WTC11 (cell line): ENCODE results near the gene AGMAT. TPM values are rescaled to one million over a fixed set of nuclear protein-coding genes. Genes with fewer than 3 reads are reported as not detected.
A peak's percentile ranks its signal among the peaks of the same experiment; 100 is the strongest.

Experiments
- ATAC-seq: fragments of 200-7000 bp; cut with Tn5 transposase; 2 replicates; pipeline ENCODE4 v1.10.0; 2021; ENCODE audit warnings: mild to moderate bottlenecking, moderate library complexity
- CTCF ChIA-PET: fragments of 300-600 bp; sonication (Branson Sonifier 250); formaldehyde crosslinking; loops from one replicate; lab custom pipeline; 2021; ENCODE audit warnings: antibody characterized with exemption; lab: Charles Lee
- POLR2A ChIA-PET: fragments of 350-600 bp; sonication (Branson Sonifier 250); formaldehyde crosslinking; loops from one replicate; lab custom pipeline; 2021; ENCODE audit warnings: antibody characterized with exemption; lab: Charles Lee
- DNase-seq: peaks from one replicate; pipeline ENCODE4 v3.0.0; 2021; ENCODE audit warnings: low spot score
- H3K27ac Mint-ChIP-seq: 2 replicates; pipeline ENCODE4 v1.8.0; 2021; ENCODE audit warnings: mixed read lengths
- H3K27me3 Mint-ChIP-seq: 2 replicates; pipeline ENCODE4 v1.8.0; 2021; ENCODE audit warnings: low read depth, mild to moderate bottlenecking, moderate library complexity, mixed read lengths
- H3K36me3 Mint-ChIP-seq: 2 replicates; pipeline ENCODE4 v1.8.0; 2021; ENCODE audit warnings: mixed read lengths
- H3K4me1 Mint-ChIP-seq: 2 replicates; pipeline ENCODE4 v1.8.0; 2022; ENCODE audit warnings: mixed read lengths
- H3K4me3 Mint-ChIP-seq: 2 replicates; pipeline ENCODE4 v1.8.0; 2021; ENCODE audit warnings: mild to moderate bottlenecking, moderate library complexity, mixed read lengths
- H3K9me3 Mint-ChIP-seq: 2 replicates; pipeline ENCODE4 v1.8.0; 2021; ENCODE audit warnings: mixed read lengths
- ATF6 ChIP-seq: sonication (generic); formaldehyde crosslinking; IDR thresholded peaks from 2 replicates; pipeline ENCODE4 v1.8.1; 2023; ENCODE audit warnings: mild to moderate bottlenecking, missing genetic modification reagents
- CBFB ChIP-seq: sonication (generic); formaldehyde crosslinking; IDR thresholded peaks from 2 replicates; pipeline ENCODE4 v1.8.1; 2022; ENCODE audit warnings: mild to moderate bottlenecking, low read depth, missing genetic modification reagents
- CDX4 ChIP-seq: fragments of 250-450 bp; sonication (Bioruptor Pico); IDR thresholded peaks from 2 replicates; pipeline ENCODE4 v1.9.0; 2021; ENCODE audit warnings: moderate library complexity, mild to moderate bottlenecking, inconsistent platforms, borderline replicate concordance
- CREB1 ChIP-seq: sonication (generic); formaldehyde crosslinking; IDR thresholded peaks from 2 replicates; pipeline ENCODE4 v1.8.0; 2023; ENCODE audit warnings: mild to moderate bottlenecking, missing genetic modification reagents
- CREM ChIP-seq: sonication (generic); formaldehyde crosslinking; IDR thresholded peaks from 2 replicates; pipeline ENCODE4 v1.8.1; 2022; ENCODE audit warnings: mild to moderate bottlenecking, missing genetic modification reagents, moderate library complexity
- EMX1 ChIP-seq: fragments of 250-450 bp; sonication (Bioruptor Pico); IDR thresholded peaks from 2 replicates; pipeline ENCODE4 v1.8.0; 2021; ENCODE audit warnings: mild to moderate bottlenecking
- ESRRA ChIP-seq: sonication (generic); formaldehyde crosslinking; IDR thresholded peaks from 2 replicates; pipeline ENCODE4 v1.8.1; 2022; ENCODE audit warnings: mild to moderate bottlenecking, missing genetic modification reagents, borderline replicate concordance
- ETV6 ChIP-seq: sonication (generic); formaldehyde crosslinking; IDR thresholded peaks from 2 replicates; pipeline ENCODE4 v1.8.1; 2022; ENCODE audit warnings: mild to moderate bottlenecking, missing genetic modification reagents
- FOXJ3 ChIP-seq: sonication (generic); formaldehyde crosslinking; IDR thresholded peaks from 2 replicates; pipeline ENCODE4 v1.9.0; 2021; ENCODE audit warnings: missing genetic modification reagents, mild to moderate bottlenecking, borderline replicate concordance
- GTF2I ChIP-seq: fragments of 250-450 bp; sonication (Bioruptor Pico); conservative IDR thresholded peaks from 2 replicates; pipeline ENCODE4 v1.4.0; 2021; ENCODE audit warnings: mild to moderate bottlenecking
- IRF2 ChIP-seq: sonication (generic); formaldehyde crosslinking; IDR thresholded peaks from 2 replicates; pipeline ENCODE4 v1.8.0; 2022; ENCODE audit warnings: low read depth, missing genetic modification reagents, borderline replicate concordance
- KAT7 ChIP-seq: sonication (generic); formaldehyde crosslinking; IDR thresholded peaks from 2 replicates; pipeline ENCODE4 v1.8.1; 2023; ENCODE audit warnings: missing genetic modification reagents, mild to moderate bottlenecking, borderline replicate concordance
- NFYB ChIP-seq: sonication (generic); formaldehyde crosslinking; conservative IDR thresholded peaks from 2 replicates; pipeline ENCODE4 v1.8.0; 2022; ENCODE audit warnings: low read depth, missing genetic modification reagents
- SMAD3 ChIP-seq: sonication (generic); formaldehyde crosslinking; IDR thresholded peaks from 2 replicates; pipeline ENCODE4 v1.8.0; 2022; ENCODE audit warnings: missing genetic modification reagents, mild to moderate bottlenecking, borderline replicate concordance
- SP1 ChIP-seq: sonication (generic); formaldehyde crosslinking; conservative IDR thresholded peaks from 2 replicates; pipeline ENCODE4 v1.8.1; 2022; ENCODE audit warnings: missing genetic modification reagents
- TEAD4 ChIP-seq: sonication (generic); formaldehyde crosslinking; IDR thresholded peaks from 2 replicates; pipeline ENCODE4 v1.8.0; 2022; ENCODE audit warnings: mild to moderate bottlenecking, missing genetic modification reagents
- ZNF263 ChIP-seq: sonication (generic); formaldehyde crosslinking; IDR thresholded peaks from 2 replicates; pipeline ENCODE4 v1.8.1; 2022; ENCODE audit warnings: low read depth, mild to moderate bottlenecking, moderate library complexity, missing genetic modification reagents
- ZNF281 ChIP-seq: sonication (generic); formaldehyde crosslinking; IDR thresholded peaks from 2 replicates; pipeline ENCODE4 v1.8.0; 2023; ENCODE audit warnings: mild to moderate bottlenecking, missing genetic modification reagents
- ZNF423 ChIP-seq: fragments of 250-450 bp; sonication (Bioruptor Pico); IDR thresholded peaks from 2 replicates; pipeline ENCODE4 v2.1.2; 2022; ENCODE audit warnings: mild to moderate bottlenecking, moderate library complexity
- total RNA-seq: library from RNA; stranded (reverse); gene quantifications from 3 replicates; pipeline ENCODE4 v1.2.3, GENCODE V29; 2021
- TF ChIP-seq, protein P1 (sequence below): sonication (generic); formaldehyde crosslinking; IDR thresholded peaks from 2 replicates; pipeline ENCODE4 v1.8.1; 2023; ENCODE audit warnings: mild to moderate bottlenecking, missing genetic modification reagents
- TF ChIP-seq, protein P2 (sequence below): fragments of 250-450 bp; sonication (Bioruptor Pico); IDR thresholded peaks from 2 replicates; pipeline ENCODE4 v1.9.0; 2021; ENCODE audit warnings: mild to moderate bottlenecking

Gene AGMAT
- total RNA-seq, 1 experiment from 2014 or later: 5.5 TPM

- TF ChIP-seq IRF2: no peak
- TF ChIP-seq, protein P1, sequence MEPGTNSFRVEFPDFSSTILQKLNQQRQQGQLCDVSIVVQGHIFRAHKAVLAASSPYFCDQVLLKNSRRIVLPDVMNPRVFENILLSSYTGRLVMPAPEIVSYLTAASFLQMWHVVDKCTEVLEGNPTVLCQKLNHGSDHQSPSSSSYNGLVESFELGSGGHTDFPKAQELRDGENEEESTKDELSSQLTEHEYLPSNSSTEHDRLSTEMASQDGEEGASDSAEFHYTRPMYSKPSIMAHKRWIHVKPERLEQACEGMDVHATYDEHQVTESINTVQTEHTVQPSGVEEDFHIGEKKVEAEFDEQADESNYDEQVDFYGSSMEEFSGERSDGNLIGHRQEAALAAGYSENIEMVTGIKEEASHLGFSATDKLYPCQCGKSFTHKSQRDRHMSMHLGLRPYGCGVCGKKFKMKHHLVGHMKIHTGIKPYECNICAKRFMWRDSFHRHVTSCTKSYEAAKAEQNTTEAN (CRISPR knock-in tag): no peak
- no peak for TF ChIP-seq ETV6 (CRISPR knock-in tag)
- TF ChIP-seq ZNF423 (CRISPR knock-in tag): no peak
These were observed 5.2 kb downstream of the AGMAT start (continued) for GRCh38 chr1:15579683-15580047.

- no peaks in the 10 kb centered on the region for H3K36me3 Mint-ChIP-seq
- no peaks in the 10 kb centered on the region for H3K9me3 Mint-ChIP-seq
- DNase-seq (no peak), ATAC-seq (no peak)
- 0 out of 2 replicates have a peak overlapping the region, but pooled peaks have one; percentile 27 for H3K27ac Mint-ChIP-seq
- H3K4me1 Mint-ChIP-seq: no peaks in the 10 kb centered on the region
- ChIA-PET CTCF (no interaction called here), POLR2A (interaction anchor here (0.5 kb wide), 1 partner anchor 798 kb away, joined by 3 read pairs; no protein-coding TSS in a partner anchor)
- no peaks in the 10 kb centered on the region for H3K27me3 Mint-ChIP-seq
- TF ChIP-seq KAT7 (CRISPR knock-in tag): no peak
- TF ChIP-seq CREB1: no peak
- TF ChIP-seq, protein P2, sequence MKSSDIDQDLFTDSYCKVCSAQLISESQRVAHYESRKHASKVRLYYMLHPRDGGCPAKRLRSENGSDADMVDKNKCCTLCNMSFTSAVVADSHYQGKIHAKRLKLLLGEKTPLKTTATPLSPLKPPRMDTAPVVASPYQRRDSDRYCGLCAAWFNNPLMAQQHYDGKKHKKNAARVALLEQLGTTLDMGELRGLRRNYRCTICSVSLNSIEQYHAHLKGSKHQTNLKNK: no peak
- TF ChIP-seq IRF2: no peak
- no peak for TF ChIP-seq EMX1 (CRISPR knock-in tag)
- TF ChIP-seq CDX4: no peak
- no peak for TF ChIP-seq ZNF281 (CRISPR knock-in tag)
- TF ChIP-seq CBFB (CRISPR knock-in tag): no peak
- no peak for TF ChIP-seq TEAD4
- TF ChIP-seq SP1 (CRISPR knock-in tag): no peak
- no peak for TF ChIP-seq FOXJ3 (CRISPR knock-in tag)
- no peak for TF ChIP-seq ZNF263 (CRISPR knock-in tag)
- no peak for TF ChIP-seq NFYB
- TF ChIP-seq GTF2I (CRISPR knock-in tag): no peak
- TF ChIP-seq ESRRA (CRISPR knock-in tag): no peak
- TF ChIP-seq SMAD3 (CRISPR knock-in tag): no peak
- TF ChIP-seq CREM: no peak
- TF ChIP-seq ATF6: no peak
- no peak overlapping the region for H3K4me3 Mint-ChIP-seq
These were observed 5.7 kb downstream of the AGMAT start for GRCh38 chr1:15578921-15579682.
